Ovary (tissue), 9 donors: ENCODE results near the gene UBE2QL1. TPM values are rescaled to one million over a fixed set of nuclear protein-coding genes. Genes with fewer than 3 reads are reported as not detected.

Experiments used
- DNase-seq, 5 donors: peaks; one replicate each; pipeline ENCODE4 v3.0.0-alpha.2; 2019 to 2020
- H3K27ac ChIP-seq, 2 donors: fragments of 200-600 bp; one replicate each; pipeline versions ENCODE4 v1.5.1 to v1.8.0; 2019 to 2022
- H3K27me3 ChIP-seq: fragments of 200-600 bp; one replicate; pipeline ENCODE4 v1.8.0; 2022
- H3K36me3 ChIP-seq: fragments of 200-600 bp; sonication (generic); one replicate; pipeline ENCODE4 v1.5.1; 2019
- H3K4me1 ChIP-seq: one replicate; pipeline ENCODE4 v1.8.1; 2013; ENCODE audit warnings: mild to moderate bottlenecking, moderate library complexity; ENCODE audit not compliant: insufficient read depth
- H3K4me3 ChIP-seq: fragments of 200-600 bp; sonication (generic); one replicate; pipeline ENCODE4 v1.5.1; 2017
- H3K9me3 ChIP-seq, 2 donors: fragments of 200-600 bp in 1 of 2; sonication (generic) in 1 of 2; one replicate each; pipeline versions ENCODE4 v1.5.1 to v1.8.1; 2013 to 2019; ENCODE audit warnings: mild to moderate bottlenecking in 1 of 2, moderate library complexity in 1 of 2
- EP300 ChIP-seq: sonication (generic); formaldehyde crosslinking; IDR thresholded peaks from one replicate; pipeline ENCODE4 v1.6.1; 2017; ENCODE audit warnings: antibody characterized with exemption
- POLR2A ChIP-seq: fragments of 450-650 bp; IDR thresholded peaks from one replicate; pipeline ENCODE4 v1.6.1; 2017; ENCODE audit warnings: antibody characterized with exemption, mild to moderate bottlenecking, moderate library complexity
- WGBS, 3 donors: extraction: QIAGEN DNeasy Blood & Tissue Kit in 1 of 3; methylation state at CpG; one replicate each; pipeline versions ENCODE4 v1.1.5 to v1.1.7; 2013 to 2017; 5-methylcytosine and 5-hydroxymethylcytosine counted together
- intact Hi-C, 4 donors: fragments of 100-400 bp; cut with DNase I; formaldehyde crosslinking; loops; one replicate each; pipeline versions ENCODE4 v1.11.0 to v1.15.1; 2022 to 2023
- polyA plus RNA-seq, 2 donors: library from polyadenylated mRNA; stranded (reverse); fragments of 200-250 nt in 1 of 2; fragments of 350-450 nt in 1 of 2; fragmentation: Illumina TruSeq in 1 of 2; extraction: RNeasy Lipid Tissue Mini Kit (QIAGEN cat#74804) in 1 of 2; gene quantifications; one replicate each; pipeline ENCODE4 v1.2.3, GENCODE V29; 2013 to 2014
- total RNA-seq, 7 donors: library from RNA; depleted of rRNA in 2 of 7; stranded (reverse); fragments of >200 nt in 2 of 7; fragmentation: NEBNext Ultra II Directional in 3 of 7; extraction: Animal tissue kit (Norgen Biotek cat#: 25700) in 3 of 7; gene quantifications; one replicate each; pipeline versions ENCODE4 v1.1.0 to v1.2.4, GENCODE V29; 2016 to 2023
- TF ChIP-seq, protein P1 (sequence below), 3 donors: fragments of 450-650 bp in 2 of 3; fragments of 200-600 bp in 1 of 3; IDR thresholded peaks; one replicate each; pipeline versions ENCODE4 v1.5.1 to v1.8.0; 2016 to 2022; ENCODE audit warnings: antibody characterized with exemption in 3 of 3, mild to moderate bottlenecking in 1 of 3
- donor health status: DM: no; HTN: no; CAD: no; lungs with moderate emphysema.
- donor health status: DM: no; HTN: no; CAD: no.
- donor health status: Bipolar disorder and iron deficiency.
- donor health status: DM: yes; HTN: yes; CAD: no.
- donor health status: DM: no; HTN: no; CAD: no.
- donor health status: DM: yes; HTN: yes; CAD: no.

The UBE2QL1 gene
- total and polyA plus RNA-seq, 9 donors, result 0.30 to 6.4 (median 1.3) TPM

GRCh38 chr5:6407558-6408259, 41.0 kb upstream of the UBE2QL1 start:
- H3K36me3 ChIP-seq, result no peaks in the 10 kb centered on the region
- H3K4me1 ChIP-seq, result no peaks in the 10 kb centered on the region
- DNase-seq, result no peak
- no peak overlapping the region for H3K4me3 ChIP-seq
- intact Hi-C loops, result no loop called here
- no peaks in the 10 kb centered on the region for H3K27me3 ChIP-seq
- WGBS, 3 donors, result 70 to 79% (median 70%) methylated on average over 6 of the region's 6 CpGs
- H3K9me3 ChIP-seq, result no peaks in the 10 kb centered on the region
- TF ChIP-seq, protein P1, sequence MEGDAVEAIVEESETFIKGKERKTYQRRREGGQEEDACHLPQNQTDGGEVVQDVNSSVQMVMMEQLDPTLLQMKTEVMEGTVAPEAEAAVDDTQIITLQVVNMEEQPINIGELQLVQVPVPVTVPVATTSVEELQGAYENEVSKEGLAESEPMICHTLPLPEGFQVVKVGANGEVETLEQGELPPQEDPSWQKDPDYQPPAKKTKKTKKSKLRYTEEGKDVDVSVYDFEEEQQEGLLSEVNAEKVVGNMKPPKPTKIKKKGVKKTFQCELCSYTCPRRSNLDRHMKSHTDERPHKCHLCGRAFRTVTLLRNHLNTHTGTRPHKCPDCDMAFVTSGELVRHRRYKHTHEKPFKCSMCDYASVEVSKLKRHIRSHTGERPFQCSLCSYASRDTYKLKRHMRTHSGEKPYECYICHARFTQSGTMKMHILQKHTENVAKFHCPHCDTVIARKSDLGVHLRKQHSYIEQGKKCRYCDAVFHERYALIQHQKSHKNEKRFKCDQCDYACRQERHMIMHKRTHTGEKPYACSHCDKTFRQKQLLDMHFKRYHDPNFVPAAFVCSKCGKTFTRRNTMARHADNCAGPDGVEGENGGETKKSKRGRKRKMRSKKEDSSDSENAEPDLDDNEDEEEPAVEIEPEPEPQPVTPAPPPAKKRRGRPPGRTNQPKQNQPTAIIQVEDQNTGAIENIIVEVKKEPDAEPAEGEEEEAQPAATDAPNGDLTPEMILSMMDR (IDR thresholded peaks at IDR 0.05), result no peak
- TF ChIP-seq EP300 (no peak), POLR2A (no peak)
- H3K27ac ChIP-seq, result no peak overlapping the region

GRCh38 chr5:6408260-6408596, 40.4 kb upstream of the UBE2QL1 start:
- no peak for DNase-seq
- Histone ChIP-seq H3K36me3 (no peaks in the 10 kb centered on the region), H3K4me3 (no peak overlapping the region), H3K27me3 (no peaks in the 10 kb centered on the region), H3K4me1 (no peaks in the 10 kb centered on the region), H3K9me3 (no peaks in the 10 kb centered on the region), H3K27ac (no peak overlapping the region)
- WGBS, 3 donors, result 66 to 77% (median 71%) methylated on average over 5 of the region's 5 CpGs
- intact Hi-C loops, result no loop called here
- TF ChIP-seq EP300 (no peak), POLR2A (no peak)
- TF ChIP-seq, protein P1 (IDR thresholded peaks at IDR 0.05), result no peak

DNA sequence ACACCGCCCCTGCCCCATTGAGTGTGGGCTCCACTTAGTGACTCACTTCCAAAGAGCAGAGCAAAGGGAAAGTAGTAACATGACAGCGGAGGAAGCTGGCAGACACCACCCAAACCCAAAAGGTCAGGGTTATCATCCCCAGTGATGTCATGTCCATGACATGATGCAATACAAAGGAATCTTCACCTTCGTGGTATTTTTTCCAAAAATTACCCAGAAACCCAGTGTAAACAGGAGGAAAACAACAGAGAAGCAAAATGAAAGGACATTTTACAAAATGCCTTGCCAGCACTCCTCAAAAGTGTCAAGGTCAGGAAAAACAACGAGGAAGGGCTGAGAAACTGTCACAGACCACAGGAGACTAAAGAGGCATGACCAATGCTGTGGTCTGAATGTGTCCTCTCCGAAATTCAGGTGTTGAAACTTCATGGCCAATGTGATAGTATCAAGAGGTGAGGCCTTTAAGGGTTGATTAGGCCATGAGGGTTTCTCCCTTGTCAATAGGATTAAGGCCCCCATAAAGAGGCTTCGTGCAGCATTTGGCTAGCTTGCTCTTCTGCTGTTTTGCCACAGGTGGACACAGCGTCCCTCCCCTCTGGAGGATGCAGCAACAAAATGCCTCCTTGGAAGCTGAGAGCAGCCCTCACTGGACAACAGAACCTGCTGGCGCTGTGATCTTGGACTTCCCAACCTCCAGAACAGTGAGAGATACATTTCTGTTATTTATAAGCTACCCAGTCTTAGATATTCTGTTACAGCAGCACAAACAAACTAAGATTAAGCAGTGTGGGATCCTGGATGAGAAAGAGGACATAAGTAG, 39.8 kb upstream of the UBE2QL1 start:
- no peak overlapping the region for H3K27ac ChIP-seq
- no peak overlapping the region for H3K4me3 ChIP-seq
- H3K36me3 ChIP-seq, result no peaks in the 10 kb centered on the region
- no peaks in the 10 kb centered on the region for H3K27me3 ChIP-seq
- DNase-seq, result no peak
- intact Hi-C loops, result no loop called here
- H3K9me3 ChIP-seq, result no peaks in the 10 kb centered on the region
- TF ChIP-seq POLR2A, result no peak
- TF ChIP-seq, protein P1 (IDR thresholded peaks at IDR 0.05), result no peak
- no peak for TF ChIP-seq EP300
- no peaks in the 10 kb centered on the region for H3K4me1 ChIP-seq
- WGBS, 3 donors, result 69 to 77% (median 74%) methylated on average over 8 of the region's 8 CpGs

GRCh38 chr5:6410421-6410820, 38.2 kb upstream of the UBE2QL1 start:
- H3K4me3 ChIP-seq, result no peak overlapping the region
- intact Hi-C loops, result no loop called here
- no peaks in the 10 kb centered on the region for H3K36me3 ChIP-seq
- TF ChIP-seq POLR2A (no peak), EP300 (no peak)
- TF ChIP-seq, protein P1 (IDR thresholded peaks at IDR 0.05), result no peak
- H3K9me3 ChIP-seq, result no peaks in the 10 kb centered on the region
- no peaks in the 10 kb centered on the region for H3K4me1 ChIP-seq
- WGBS, 3 donors, result 86 to 87% (median 86%) methylated on average over 9 of the region's 9 CpGs
- no peak overlapping the region for H3K27ac ChIP-seq
- H3K27me3 ChIP-seq, result no peaks in the 10 kb centered on the region
- no peak for DNase-seq
